ENCODE data around the gene IL1RAPL1.

The IL1RAPL1 gene

DNA sequence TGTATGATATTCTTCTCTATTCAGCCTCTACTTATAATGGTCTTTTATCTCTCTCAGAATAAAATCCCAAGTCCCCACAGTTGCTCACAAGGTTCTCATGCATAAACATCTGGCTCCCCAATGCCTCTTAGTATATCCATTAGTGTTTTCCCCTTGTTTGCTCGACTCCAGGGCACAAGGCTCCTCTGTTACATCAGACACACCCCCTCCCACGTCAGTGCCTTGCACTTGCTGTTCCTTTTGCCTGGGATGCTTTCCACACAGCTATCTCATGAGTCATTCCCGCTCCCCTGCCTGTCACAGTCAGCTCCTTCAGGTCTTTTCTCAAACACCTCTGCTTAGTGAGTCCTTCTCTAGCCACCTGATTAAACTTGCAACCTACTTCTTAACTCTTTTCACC is 260.2 kb downstream of the IL1RAPL1 start:
- TF ChIP-seq, protein P1, sequence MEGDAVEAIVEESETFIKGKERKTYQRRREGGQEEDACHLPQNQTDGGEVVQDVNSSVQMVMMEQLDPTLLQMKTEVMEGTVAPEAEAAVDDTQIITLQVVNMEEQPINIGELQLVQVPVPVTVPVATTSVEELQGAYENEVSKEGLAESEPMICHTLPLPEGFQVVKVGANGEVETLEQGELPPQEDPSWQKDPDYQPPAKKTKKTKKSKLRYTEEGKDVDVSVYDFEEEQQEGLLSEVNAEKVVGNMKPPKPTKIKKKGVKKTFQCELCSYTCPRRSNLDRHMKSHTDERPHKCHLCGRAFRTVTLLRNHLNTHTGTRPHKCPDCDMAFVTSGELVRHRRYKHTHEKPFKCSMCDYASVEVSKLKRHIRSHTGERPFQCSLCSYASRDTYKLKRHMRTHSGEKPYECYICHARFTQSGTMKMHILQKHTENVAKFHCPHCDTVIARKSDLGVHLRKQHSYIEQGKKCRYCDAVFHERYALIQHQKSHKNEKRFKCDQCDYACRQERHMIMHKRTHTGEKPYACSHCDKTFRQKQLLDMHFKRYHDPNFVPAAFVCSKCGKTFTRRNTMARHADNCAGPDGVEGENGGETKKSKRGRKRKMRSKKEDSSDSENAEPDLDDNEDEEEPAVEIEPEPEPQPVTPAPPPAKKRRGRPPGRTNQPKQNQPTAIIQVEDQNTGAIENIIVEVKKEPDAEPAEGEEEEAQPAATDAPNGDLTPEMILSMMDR (conservative IDR thresholded peaks at IDR 0.05), result no peak

DNA sequence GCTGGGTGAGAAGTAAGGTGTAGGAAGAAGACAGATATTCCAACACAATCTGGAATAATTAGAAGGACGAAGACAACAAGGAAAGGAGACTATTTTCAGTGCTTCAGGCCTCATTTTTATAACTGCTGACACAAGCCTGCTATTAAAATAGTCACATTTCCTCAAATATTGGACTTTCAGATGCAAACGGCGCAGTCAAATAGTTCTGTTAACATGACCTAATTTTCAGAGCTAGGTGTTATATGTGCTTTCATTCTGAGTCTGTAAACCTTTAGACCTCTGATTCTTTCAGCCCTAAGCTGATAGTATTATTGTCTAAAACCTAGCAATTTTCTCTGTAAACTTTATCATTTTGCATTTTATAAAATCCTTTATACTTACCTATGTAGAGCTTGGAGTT is 261.5 kb downstream of the IL1RAPL1 start:
- TF ChIP-seq, protein P1 (conservative IDR thresholded peaks at IDR 0.05), result no peak
- H3K27ac ChIP-seq, result no peak overlapping the region

More for the DNA sequence above, 260.2 kb downstream of the IL1RAPL1 start:
- H3K27ac ChIP-seq, result no peak overlapping the region

DNA sequence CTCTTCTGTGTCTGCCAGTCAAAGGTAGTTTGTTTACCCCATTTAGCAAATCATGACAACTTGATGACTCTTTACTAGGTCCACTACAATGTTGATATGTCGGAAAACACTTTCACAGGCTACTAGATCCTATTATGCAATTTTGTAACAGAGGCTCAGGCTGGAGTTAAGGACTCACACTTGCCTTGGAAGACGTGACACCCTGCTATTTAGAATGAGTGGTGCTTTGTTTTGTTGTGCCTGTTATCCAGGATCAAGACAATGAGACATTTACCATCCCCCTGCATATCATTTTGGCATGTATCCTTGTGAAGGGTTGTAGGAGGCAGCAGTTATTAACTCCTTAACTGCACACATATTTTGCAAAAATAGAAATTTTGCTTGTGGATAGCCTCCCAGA is 263.7 kb downstream of the IL1RAPL1 start:
- H3K27ac ChIP-seq, result no peak overlapping the region
- TF ChIP-seq, protein P1 (conservative IDR thresholded peaks at IDR 0.05), result no peak

DNA sequence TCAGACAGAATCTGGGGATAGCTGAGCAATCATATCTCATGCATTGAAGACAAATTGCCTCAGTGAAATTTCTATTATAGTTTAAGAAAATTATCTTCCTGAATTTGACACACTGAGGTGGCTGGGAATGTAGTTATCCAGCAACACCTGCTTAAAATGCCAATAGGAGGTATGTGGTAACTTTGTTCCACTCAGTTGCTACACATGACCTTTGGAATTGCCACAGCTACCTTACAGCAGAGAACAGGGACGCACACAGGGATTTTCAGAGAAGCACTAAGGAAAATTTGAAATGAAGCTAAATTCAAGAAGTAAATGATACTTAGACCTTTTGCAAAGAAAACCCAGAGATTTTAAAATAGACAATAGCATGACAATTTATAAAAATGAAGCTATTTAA is 264.6 kb downstream of the IL1RAPL1 start:
- TF ChIP-seq, protein P1 (conservative IDR thresholded peaks at IDR 0.05), result no peak
- H3K27ac ChIP-seq, result no peak overlapping the region

DNA sequence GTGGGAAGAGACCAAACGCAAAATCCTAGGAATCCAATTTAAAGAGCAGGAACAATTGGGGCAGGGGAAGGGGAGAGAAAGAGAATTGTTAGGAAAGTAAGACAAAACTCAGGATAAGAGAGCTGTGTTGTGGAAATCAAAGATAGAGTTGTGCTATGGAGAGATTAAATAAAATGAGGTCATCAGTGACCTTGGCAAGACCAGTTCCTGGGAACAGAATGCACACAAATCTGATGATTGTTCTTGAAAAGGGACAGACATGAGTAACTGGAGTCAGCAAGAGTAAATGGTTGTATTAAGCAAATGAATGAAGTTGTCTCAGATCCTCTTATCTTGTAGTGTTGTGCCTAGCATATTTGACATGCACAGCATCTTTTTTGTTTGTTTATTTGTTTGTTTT is 267.4 kb downstream of the IL1RAPL1 start:
- TF ChIP-seq, protein P1 (conservative IDR thresholded peaks at IDR 0.05), result no peak
- H3K27ac ChIP-seq, result no peak overlapping the region

DNA sequence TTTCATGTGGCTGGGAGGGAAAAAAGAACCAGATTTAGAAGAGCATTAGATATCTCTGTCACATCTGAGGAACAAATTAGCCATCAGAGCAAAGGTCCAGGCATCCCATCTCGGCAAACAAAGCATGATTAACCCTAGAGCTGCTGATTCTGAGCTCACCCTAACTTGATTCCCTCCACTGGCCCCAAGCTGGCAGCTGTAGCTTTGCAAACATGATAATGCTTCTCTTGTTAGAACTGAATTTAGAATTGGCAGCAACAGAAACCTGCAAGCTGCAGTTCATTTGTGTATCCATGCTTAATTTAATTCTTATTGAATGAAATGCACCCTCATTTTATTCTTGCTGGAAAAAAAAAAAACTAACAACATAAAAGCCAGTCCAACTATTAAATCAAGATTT is 289.2 kb downstream of the IL1RAPL1 start:
- no peak overlapping the region for H3K27ac ChIP-seq
- TF ChIP-seq, protein P1 (conservative IDR thresholded peaks at IDR 0.05), result no peak

DNA sequence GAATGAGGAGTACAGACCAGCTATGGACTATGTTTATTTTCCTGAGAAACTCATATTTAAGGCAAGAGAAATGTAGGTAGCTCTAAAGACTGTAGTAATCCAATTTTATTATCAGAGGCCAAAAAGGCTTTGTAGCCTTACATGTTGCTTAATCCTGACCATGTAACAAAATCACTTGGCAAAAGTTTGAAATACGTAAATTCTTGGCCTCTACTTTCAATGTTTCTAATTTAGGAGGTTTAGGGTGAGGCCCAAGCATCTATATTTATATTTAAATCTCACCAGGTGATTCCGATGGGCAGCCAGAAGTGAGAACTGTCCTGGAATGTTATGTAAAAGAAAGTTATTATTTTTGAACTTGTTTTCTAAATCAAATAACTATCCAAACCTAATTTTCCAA is 289.7 kb downstream of the IL1RAPL1 start:
- H3K27ac ChIP-seq, result no peak overlapping the region
- TF ChIP-seq, protein P1 (conservative IDR thresholded peaks at IDR 0.05), result no peak

DNA sequence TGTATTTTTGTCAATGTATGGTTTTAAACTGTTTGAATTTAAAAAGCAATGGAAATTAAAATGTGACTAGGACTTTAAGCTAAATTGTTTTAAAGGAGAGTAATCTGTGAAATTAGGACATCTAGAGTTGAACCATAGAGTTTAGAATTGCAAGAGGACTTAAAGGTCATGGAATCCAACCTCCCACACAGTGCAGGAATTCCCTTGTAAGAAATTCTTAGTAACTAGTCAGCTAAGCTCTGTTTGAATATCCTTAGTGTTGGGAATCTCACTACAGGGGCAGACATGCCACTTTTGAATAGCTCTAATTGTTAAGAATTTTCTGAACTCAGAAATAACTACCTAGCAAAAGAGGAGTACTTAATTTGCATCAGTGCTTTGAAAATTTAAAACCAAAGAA is 292.9 kb downstream of the IL1RAPL1 start:
- H3K27ac ChIP-seq, result no peak overlapping the region
- TF ChIP-seq, protein P1 (conservative IDR thresholded peaks at IDR 0.05), result no peak

Measured in VCaP (cell line).